HCEC 1CT (cell line): ENCODE measurements around the gene CCP110.

Source experiments
- DNase-seq: peaks from one replicate; pipeline ENCODE4 v3.0.0-alpha.2; 2017

CCP110 gene

GRCh38 chr16:19555938-19556771 is 32.4 kb downstream of the CCP110 start:
- peak; percentile 39 for DNase-seq

GRCh38 chr16:19559242-19559910 is 35.6 kb downstream of the CCP110 start:
- peak; percentile 61 for DNase-seq

GRCh38 chr16:19560078-19560477 is 36.3 kb downstream of the CCP110 start:
- no peak for DNase-seq

GRCh38 chr16:19563377-19563776 is 39.6 kb downstream of the CCP110 start:
- DNase-seq: no peak

- no peak for DNase-seq
Measured at GRCh38 chr16:19566362-19566761, 42.6 kb downstream of the CCP110 start.

- no peak for DNase-seq
Measured at GRCh38 chr16:19567560-19567959, 43.8 kb downstream of the CCP110 start.

GRCh38 chr16:19573997-19574396 is 50.3 kb downstream of the CCP110 start:
- no peak for DNase-seq

GRCh38 chr16:19574615-19575014 is 50.9 kb downstream of the CCP110 start:
- no peak for DNase-seq

GRCh38 chr16:19578378-19578971 is 54.7 kb downstream of the CCP110 start:
- DNase-seq: no peak

GRCh38 chr16:19582050-19582831 is 58.5 kb downstream of the CCP110 start:
- no peak for DNase-seq

- DNase-seq: peak; percentile 39
Measured at GRCh38 chr16:19583665-19584300, 60.0 kb downstream of the CCP110 start.

- DNase-seq: no peak
Measured at GRCh38 chr16:19588661-19589060, 64.9 kb downstream of the CCP110 start.

- no peak for DNase-seq
Measured at GRCh38 chr16:19589106-19589505, 65.4 kb downstream of the CCP110 start.

- peak; percentile 82 for DNase-seq
Measured at GRCh38 chr16:19589771-19590302, 66.1 kb downstream of the CCP110 start.

- DNase-seq: peak; percentile 79
Measured at GRCh38 chr16:19595043-19595767, 71.5 kb downstream of the CCP110 start.

GRCh38 chr16:19598805-19599510 is 75.2 kb downstream of the CCP110 start:
- no peak for DNase-seq

- no peak for DNase-seq
Measured at GRCh38 chr16:19599968-19600716, 76.4 kb downstream of the CCP110 start.

- DNase-seq: peak; percentile 13
Measured at GRCh38 chr16:19601083-19601976, 77.6 kb downstream of the CCP110 start.
